DND-41 (cell line): ENCODE results near the gene CTSE.

ENCODE experiments used
- ATAC-seq: fragments of 200-7000 bp; cut with Tn5 transposase; 3 replicates; pipeline ENCODE4 v1.9.1; 2021; ENCODE audit warnings: low read depth; ENCODE audit not compliant: insufficient read depth
- DNase-seq: peaks from one replicate; pipeline ENCODE4 v3.0.0-alpha.2; 2020
- H2AFZ ChIP-seq: 2 replicates; pipeline ENCODE4 v1.6.0; 2012; ENCODE audit warnings: low read depth, low read length
- H3K27ac ChIP-seq: 2 replicates; pipeline ENCODE4 v1.5.1; 2012; ENCODE audit warnings: low read length, inconsistent platforms
- H3K27me3 ChIP-seq: fragments of 200-600 bp; sonication (generic); 2 replicates; pipeline ENCODE4 v1.6.0; 2012; ENCODE audit warnings: low read length, mild to moderate bottlenecking, inconsistent platforms; ENCODE audit not compliant: insufficient read depth, poor library complexity
- H3K36me3 ChIP-seq: 2 replicates; pipeline ENCODE4 v1.5.1; 2012; ENCODE audit warnings: low read length, inconsistent platforms; ENCODE audit not compliant: insufficient read depth
- H3K4me1 ChIP-seq: 2 replicates; pipeline ENCODE4 v1.5.1; 2012; ENCODE audit warnings: mild to moderate bottlenecking, low read length; ENCODE audit not compliant: insufficient read depth
- H3K4me2 ChIP-seq: 2 replicates; pipeline ENCODE4 v1.6.0; 2012; ENCODE audit warnings: mild to moderate bottlenecking, moderate library complexity, low read length, inconsistent platforms; ENCODE audit not compliant: insufficient read depth
- H3K4me3 ChIP-seq, 2 experiments: fragments of 200-600 bp in 1 of 2; shearing (Covaris generic) in 1 of 2; 2 replicates each; pipeline ENCODE4 v1.5.1; 2012 to 2016; ENCODE audit warnings: inconsistent platforms in 2 of 2, low read length in 2 of 2, mild to moderate bottlenecking in 2 of 2, low read depth in 1 of 2, moderate library complexity in 1 of 2
- H3K79me2 ChIP-seq: 2 replicates; pipeline ENCODE4 v1.6.0; 2012; ENCODE audit warnings: low read length, inconsistent platforms; ENCODE audit not compliant: insufficient read depth
- H3K9ac ChIP-seq: 2 replicates; pipeline ENCODE4 v1.6.0; 2012; ENCODE audit warnings: low read depth, mild to moderate bottlenecking, inconsistent platforms, low read length, moderate library complexity
- H3K9me3 ChIP-seq: 2 replicates; pipeline ENCODE4 v1.5.1; 2012; ENCODE audit warnings: low read length, moderate library complexity, mild to moderate bottlenecking, inconsistent platforms; ENCODE audit not compliant: insufficient read depth, severe bottlenecking
- H4K20me1 ChIP-seq: 2 replicates; pipeline ENCODE4 v1.6.0; 2012; ENCODE audit warnings: low read length; ENCODE audit not compliant: insufficient read depth
- EZH2 ChIP-seq: IDR thresholded peaks from 3 replicates; pipeline ENCODE4 v1.6.1; 2012; ENCODE audit warnings: borderline replicate concordance, low read depth, mild to moderate bottlenecking, moderate library complexity, low read length, inconsistent platforms; ENCODE audit not compliant: severe bottlenecking
- TF ChIP-seq, protein P1 (sequence below): IDR thresholded peaks from 2 replicates; pipeline ENCODE4 v1.5.1; 2012; ENCODE audit warnings: borderline replicate concordance, low read length, moderate library complexity, mild to moderate bottlenecking; ENCODE audit not compliant: poor library complexity, severe bottlenecking; ENCODE audit errors: extremely low read depth

CTSE gene

DNA sequence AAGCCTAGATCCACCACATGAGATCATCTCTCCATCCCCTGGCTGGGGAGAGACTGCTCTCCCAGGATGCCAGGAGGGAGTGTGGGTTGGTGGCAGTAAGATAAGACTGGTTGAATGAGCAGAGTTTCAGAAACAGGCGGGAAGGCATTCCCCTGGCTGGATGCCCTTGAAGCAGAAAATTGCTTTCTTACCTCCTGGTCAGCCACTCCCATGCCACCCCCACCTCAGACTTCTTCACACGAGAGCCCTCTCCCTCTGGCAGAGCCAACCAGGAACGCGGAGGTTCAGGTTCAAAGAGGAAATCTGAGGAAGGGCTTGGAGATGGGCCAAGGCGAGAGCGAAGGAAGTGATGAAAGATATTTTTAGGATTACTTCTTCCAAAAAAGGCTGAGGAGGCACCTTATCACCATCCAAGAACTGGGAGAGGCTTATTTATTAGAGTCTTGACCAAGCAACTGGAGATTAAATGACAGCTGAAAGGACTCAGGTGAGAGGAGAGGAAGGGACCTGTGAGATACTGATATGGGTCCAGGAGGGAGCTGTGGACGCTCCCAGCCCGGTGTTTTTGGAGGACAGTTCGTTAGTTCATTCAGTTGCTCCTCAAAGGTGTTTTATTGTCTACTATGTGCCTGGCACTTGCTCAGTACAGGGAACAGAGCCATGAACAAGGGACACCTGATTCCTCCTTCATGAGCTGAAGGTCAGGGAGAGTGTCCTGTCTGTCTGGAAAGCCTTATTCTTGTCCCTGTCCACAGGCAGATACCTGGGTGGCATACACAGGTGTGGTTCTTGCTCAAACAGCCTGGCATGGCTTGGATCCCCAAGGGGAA lies 61.5 kb downstream of the CTSE start:
- no peak overlapping the region for H3K4me3 ChIP-seq
- no peak overlapping the region for H2AFZ ChIP-seq
- DNase-seq (no peak), ATAC-seq (no peak)
- no peaks in the 10 kb centered on the region for H3K9me3 ChIP-seq
- no peaks in the 10 kb centered on the region for H3K79me2 ChIP-seq
- no peak overlapping the region for H3K27ac ChIP-seq
- H3K4me2 ChIP-seq: no peak overlapping the region
- peaks cover 32% of the 10 kb centered on the region for H3K27me3 ChIP-seq
- no peak for TF ChIP-seq EZH2
- TF ChIP-seq, protein P1, sequence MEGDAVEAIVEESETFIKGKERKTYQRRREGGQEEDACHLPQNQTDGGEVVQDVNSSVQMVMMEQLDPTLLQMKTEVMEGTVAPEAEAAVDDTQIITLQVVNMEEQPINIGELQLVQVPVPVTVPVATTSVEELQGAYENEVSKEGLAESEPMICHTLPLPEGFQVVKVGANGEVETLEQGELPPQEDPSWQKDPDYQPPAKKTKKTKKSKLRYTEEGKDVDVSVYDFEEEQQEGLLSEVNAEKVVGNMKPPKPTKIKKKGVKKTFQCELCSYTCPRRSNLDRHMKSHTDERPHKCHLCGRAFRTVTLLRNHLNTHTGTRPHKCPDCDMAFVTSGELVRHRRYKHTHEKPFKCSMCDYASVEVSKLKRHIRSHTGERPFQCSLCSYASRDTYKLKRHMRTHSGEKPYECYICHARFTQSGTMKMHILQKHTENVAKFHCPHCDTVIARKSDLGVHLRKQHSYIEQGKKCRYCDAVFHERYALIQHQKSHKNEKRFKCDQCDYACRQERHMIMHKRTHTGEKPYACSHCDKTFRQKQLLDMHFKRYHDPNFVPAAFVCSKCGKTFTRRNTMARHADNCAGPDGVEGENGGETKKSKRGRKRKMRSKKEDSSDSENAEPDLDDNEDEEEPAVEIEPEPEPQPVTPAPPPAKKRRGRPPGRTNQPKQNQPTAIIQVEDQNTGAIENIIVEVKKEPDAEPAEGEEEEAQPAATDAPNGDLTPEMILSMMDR: no peak
- no peaks in the 10 kb centered on the region for H3K36me3 ChIP-seq
- H3K9ac ChIP-seq: no peak overlapping the region
- no peaks in the 10 kb centered on the region for H3K4me1 ChIP-seq
- no peaks in the 10 kb centered on the region for H4K20me1 ChIP-seq

DNA sequence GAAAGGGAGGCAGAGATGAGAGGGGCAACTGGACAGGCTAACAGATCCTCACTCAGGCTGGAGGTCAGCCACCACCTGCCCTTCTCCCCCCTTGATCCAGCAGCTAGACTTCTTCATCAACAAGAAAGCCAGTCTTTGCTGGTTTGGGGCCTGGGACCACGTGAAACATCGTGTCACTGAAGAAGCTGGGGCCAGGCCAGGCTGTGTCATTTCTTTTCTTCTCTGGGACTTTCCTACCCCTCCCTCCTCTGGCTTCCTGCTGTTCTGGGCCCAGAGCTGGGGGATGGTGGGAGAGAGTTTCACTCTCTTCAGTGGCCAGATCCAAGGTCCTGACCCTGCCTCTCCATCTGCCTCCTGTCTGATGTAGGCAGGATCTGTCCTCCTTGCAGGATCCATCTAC lies 62.3 kb downstream of the CTSE start:
- Histone ChIP-seq H3K9me3 (no peaks in the 10 kb centered on the region), H3K4me2 (no peak overlapping the region), H3K27me3 (peaks cover 39% of the 10 kb centered on the region), H3K4me1 (no peaks in the 10 kb centered on the region), H2AFZ (no peak overlapping the region), H3K27ac (no peak overlapping the region), H3K9ac (no peak overlapping the region), H4K20me1 (no peaks in the 10 kb centered on the region), H3K36me3 (no peaks in the 10 kb centered on the region), H3K79me2 (no peaks in the 10 kb centered on the region), H3K4me3 (no peak overlapping the region)
- DNase-seq: no peak
- no peak for ATAC-seq
- TF ChIP-seq, protein P1: no peak
- no peak for TF ChIP-seq EZH2

DNA sequence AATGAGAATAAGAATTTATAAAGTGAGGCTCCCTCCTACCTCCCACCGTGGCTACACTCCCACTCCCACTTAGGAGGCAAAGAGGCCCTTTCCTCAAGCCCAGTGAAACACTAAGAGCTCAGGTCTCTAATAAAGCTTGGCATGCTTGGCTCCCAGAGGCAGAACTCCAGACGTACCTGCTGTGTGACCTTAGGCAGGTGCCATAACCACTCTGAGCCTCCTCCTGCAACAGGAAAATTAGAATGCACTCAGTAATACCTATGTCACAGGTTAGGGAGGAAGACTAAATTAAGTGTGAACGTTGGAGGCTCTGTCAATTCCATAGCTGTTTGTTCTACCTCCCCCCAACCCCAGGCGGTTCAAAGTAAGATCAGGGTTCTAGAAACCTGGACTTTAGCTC lies 63.9 kb downstream of the CTSE start:
- H3K27ac ChIP-seq: no peak overlapping the region
- H3K9ac ChIP-seq: no peak overlapping the region
- H3K4me1 ChIP-seq: no peaks in the 10 kb centered on the region
- no peak overlapping the region for H3K4me3 ChIP-seq
- H3K4me2 ChIP-seq: no peak overlapping the region
- H4K20me1 ChIP-seq: no peaks in the 10 kb centered on the region
- peaks cover 43% of the 10 kb centered on the region for H3K27me3 ChIP-seq
- no peaks in the 10 kb centered on the region for H3K9me3 ChIP-seq
- H3K36me3 ChIP-seq: no peaks in the 10 kb centered on the region
- no peak for DNase-seq
- no peak for TF ChIP-seq EZH2
- TF ChIP-seq, protein P1: no peak
- no peaks in the 10 kb centered on the region for H3K79me2 ChIP-seq
- ATAC-seq: no peak
- H2AFZ ChIP-seq: no peak overlapping the region
